DND-41 (cell line): ENCODE results near the gene SLC27A6.

Experiments
- EZH2 ChIP-seq: IDR thresholded peaks from 3 replicates; pipeline ENCODE4 v1.6.1; 2012; ENCODE audit warnings: borderline replicate concordance, low read depth, mild to moderate bottlenecking, moderate library complexity, low read length, inconsistent platforms; ENCODE audit not compliant: severe bottlenecking
- TF ChIP-seq, protein P1 (sequence below): IDR thresholded peaks from 2 replicates; pipeline ENCODE4 v1.5.1; 2012; ENCODE audit warnings: borderline replicate concordance, low read length, moderate library complexity, mild to moderate bottlenecking; ENCODE audit not compliant: poor library complexity, severe bottlenecking; ENCODE audit errors: extremely low read depth

DNA sequence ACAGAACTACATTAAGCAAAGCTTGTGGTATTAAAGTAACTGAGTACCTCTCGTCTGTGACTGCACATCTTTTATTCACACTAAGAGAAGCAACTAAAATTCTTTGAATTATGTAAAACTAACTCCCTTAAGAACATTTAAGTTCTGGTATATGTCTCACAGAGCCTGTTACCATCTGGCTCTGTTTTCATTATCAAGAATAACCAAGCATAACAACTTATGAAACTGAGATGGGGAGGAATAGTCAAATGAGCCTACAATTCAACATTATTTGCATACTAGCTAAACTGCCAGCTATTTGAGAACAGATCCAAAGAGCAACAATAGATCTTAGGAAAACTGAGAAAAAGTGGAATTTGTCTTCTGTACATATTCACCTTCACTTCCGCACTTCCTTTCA, 104.0 kb downstream of the SLC27A6 start:
- TF ChIP-seq, protein P1, sequence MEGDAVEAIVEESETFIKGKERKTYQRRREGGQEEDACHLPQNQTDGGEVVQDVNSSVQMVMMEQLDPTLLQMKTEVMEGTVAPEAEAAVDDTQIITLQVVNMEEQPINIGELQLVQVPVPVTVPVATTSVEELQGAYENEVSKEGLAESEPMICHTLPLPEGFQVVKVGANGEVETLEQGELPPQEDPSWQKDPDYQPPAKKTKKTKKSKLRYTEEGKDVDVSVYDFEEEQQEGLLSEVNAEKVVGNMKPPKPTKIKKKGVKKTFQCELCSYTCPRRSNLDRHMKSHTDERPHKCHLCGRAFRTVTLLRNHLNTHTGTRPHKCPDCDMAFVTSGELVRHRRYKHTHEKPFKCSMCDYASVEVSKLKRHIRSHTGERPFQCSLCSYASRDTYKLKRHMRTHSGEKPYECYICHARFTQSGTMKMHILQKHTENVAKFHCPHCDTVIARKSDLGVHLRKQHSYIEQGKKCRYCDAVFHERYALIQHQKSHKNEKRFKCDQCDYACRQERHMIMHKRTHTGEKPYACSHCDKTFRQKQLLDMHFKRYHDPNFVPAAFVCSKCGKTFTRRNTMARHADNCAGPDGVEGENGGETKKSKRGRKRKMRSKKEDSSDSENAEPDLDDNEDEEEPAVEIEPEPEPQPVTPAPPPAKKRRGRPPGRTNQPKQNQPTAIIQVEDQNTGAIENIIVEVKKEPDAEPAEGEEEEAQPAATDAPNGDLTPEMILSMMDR: no peak
- no peak for TF ChIP-seq EZH2
